SK-N-SH (cell line): Measurements from ENCODE around the gene KMO. TPM values are rescaled to one million over a fixed set of nuclear protein-coding genes. Genes with fewer than 3 reads are reported as not detected.

Experiments
- CTCF ChIA-PET: fragments of 300-600, 350-600 bp; formaldehyde crosslinking; extraction: SDS; loops from one replicate; lab custom pipeline; 2021; lab: Yijun Ruan, JAX
- POLR2A ChIA-PET: fragments of 350-600 bp; sonication (Branson Sonifier 250); formaldehyde crosslinking; extraction: SDS; loops from one replicate; lab custom pipeline; 2020; ENCODE audit warnings: antibody characterized with exemption, inconsistent platforms; lab: Yijun Ruan, JAX
- DNase-seq: peaks from one replicate; pipeline ENCODE4 v3.0.0; 2012
- H2AFZ ChIP-seq: fragments of 200-600 bp; sonication (generic); 2 replicates; pipeline ENCODE4 v1.8.1; 2016; ENCODE audit warnings: antibody characterized with exemption, mild to moderate bottlenecking, low read depth
- H3F3A ChIP-seq: fragments of 200-600 bp; sonication (generic); replicated peaks from 2 replicates; pipeline ENCODE3; 2016; ENCODE audit warnings: antibody characterized with exemption, mild to moderate bottlenecking; ENCODE audit not compliant: insufficient read depth
- H3K27ac ChIP-seq, 2 experiments: fragments of 200-500 bp in 1 of 2; fragments of 200-600 bp in 1 of 2; sonication (Bioruptor generic) in 1 of 2; sonication (generic), shearing (Covaris generic) in 1 of 2; 2 replicates each; pipeline versions ENCODE4 v1.5.1 to v1.6.1; 2014 to 2016; ENCODE audit warnings: low read depth in 2 of 2, inconsistent platforms in 1 of 2, low read length in 1 of 2, mild to moderate bottlenecking in 1 of 2, mixed read lengths in 1 of 2
- H3K27me3 ChIP-seq: fragments of 200-600 bp; sonication (generic), shearing (Covaris generic); 2 replicates; pipeline ENCODE4 v1.6.1; 2016; ENCODE audit warnings: mixed run types; ENCODE audit not compliant: insufficient read depth
- H3K36me3 ChIP-seq, 2 experiments: fragments of 200-500 bp in 1 of 2; fragments of 200-600 bp in 1 of 2; sonication (Bioruptor generic) in 1 of 2; sonication (generic) in 1 of 2; replicated peaks in 1 of 2; 2 replicates each; pipeline versions ENCODE3 to v1.5.1; 2014 to 2016; ENCODE audit warnings: low read length in 1 of 2, mild to moderate bottlenecking in 1 of 2; ENCODE audit not compliant: insufficient read depth in 2 of 2, control insufficient read depth in 1 of 2
- H3K4me1 ChIP-seq, 2 experiments: fragments of 200-500 bp in 1 of 2; fragments of 200-600 bp in 1 of 2; sonication (Bioruptor generic) in 1 of 2; sonication (generic), shearing (Covaris generic) in 1 of 2; 2 replicates each; pipeline versions ENCODE4 v1.5.1 to v1.6.1; 2014 to 2016; ENCODE audit warnings: low read depth in 1 of 2, low read length in 1 of 2, mixed run types in 1 of 2; ENCODE audit not compliant: insufficient read depth in 2 of 2, control insufficient read depth in 1 of 2
- H3K4me2 ChIP-seq: fragments of 200-600 bp; sonication (generic), shearing (Covaris generic); 2 replicates; pipeline ENCODE4 v1.6.1; 2017; ENCODE audit warnings: mixed run types
- H3K4me3 ChIP-seq, 2 experiments: fragments of 200-500 bp in 1 of 2; fragments of 200-600 bp in 1 of 2; sonication (Bioruptor generic) in 1 of 2; sonication (generic), shearing (Covaris generic) in 1 of 2; 2 replicates each; pipeline versions ENCODE4 v1.5.1 to v1.8.1; 2014 to 2016; ENCODE audit warnings: low read depth in 2 of 2, inconsistent platforms in 1 of 2, low read length in 1 of 2, mild to moderate bottlenecking in 1 of 2, mixed read lengths in 1 of 2, moderate library complexity in 1 of 2
- H3K79me2 ChIP-seq: fragments of 200-600 bp; sonication (generic); 2 replicates; pipeline ENCODE4 v1.8.1; 2017; ENCODE audit warnings: mild to moderate bottlenecking; ENCODE audit not compliant: insufficient read depth
- H3K9ac ChIP-seq: fragments of 200-600 bp; sonication (generic); 2 replicates; pipeline ENCODE4 v1.6.1; 2017; ENCODE audit warnings: mixed run types
- H3K9me2 ChIP-seq: fragments of 200-600 bp; sonication (generic); 2 replicates; pipeline ENCODE4 v1.6.1; 2017; ENCODE audit warnings: mixed run types
- H3K9me3 ChIP-seq: fragments of 200-600 bp; sonication (generic); 2 replicates; pipeline ENCODE4 v1.6.1; 2017; ENCODE audit warnings: mixed run types, mild to moderate bottlenecking, moderate library complexity
- H4K20me1 ChIP-seq: fragments of 200-600 bp; sonication (generic); 2 replicates; pipeline ENCODE4 v1.6.1; 2017; ENCODE audit warnings: mild to moderate bottlenecking, mixed run types; ENCODE audit not compliant: insufficient read depth
- CHD2 ChIP-seq: fragments of 150-350 bp; IDR thresholded peaks from 2 replicates; pipeline ENCODE4 v1.6.1; 2018; ENCODE audit warnings: low read length; ENCODE audit not compliant: partially characterized antibody
- FOXJ3 ChIP-seq: sonication (generic); formaldehyde crosslinking; IDR thresholded peaks from 2 replicates; pipeline ENCODE4 v1.5.1; 2020; ENCODE audit warnings: mild to moderate bottlenecking, missing genetic modification reagents
- FOXM1 ChIP-seq: IDR thresholded peaks from 2 replicates; pipeline ENCODE4 v1.4.0; 2012; ENCODE audit warnings: low read depth, mild to moderate bottlenecking
- GABPA ChIP-seq: IDR thresholded peaks from 2 replicates; pipeline ENCODE4 v1.4.0; 2012; ENCODE audit warnings: low read depth, mild to moderate bottlenecking
- JUND ChIP-seq: IDR thresholded peaks from 2 replicates; pipeline ENCODE4 v1.4.0; 2012
- MEF2A ChIP-seq: IDR thresholded peaks from 2 replicates; pipeline ENCODE4 v1.4.0; 2012; ENCODE audit warnings: low read depth, borderline replicate concordance
- MXI1 ChIP-seq: IDR thresholded peaks from 2 replicates; pipeline ENCODE4 v1.6.1; 2012; ENCODE audit warnings: mild to moderate bottlenecking, low read depth, low read length, improper control_type of control experiment
- NFIC ChIP-seq: IDR thresholded peaks from 2 replicates; pipeline ENCODE4 v1.4.0; 2012; ENCODE audit warnings: borderline replicate concordance
- NRF1 ChIP-seq: IDR thresholded peaks from 2 replicates; pipeline ENCODE4 v1.6.1; 2012; ENCODE audit warnings: low read depth, mild to moderate bottlenecking, low read length
- POLR2AphosphoS5 ChIP-seq: IDR thresholded peaks from 2 replicates; pipeline ENCODE4 v1.6.1; 2012; ENCODE audit warnings: low read depth, low read length
- RAD21 ChIP-seq: IDR thresholded peaks from 2 replicates; pipeline ENCODE4 v1.6.1; 2012; ENCODE audit warnings: mild to moderate bottlenecking, low read length
- RCOR1 ChIP-seq: fragments of 150-350 bp; IDR thresholded peaks from 2 replicates; pipeline ENCODE4 v1.6.1; 2017; ENCODE audit warnings: antibody characterized with exemption, low read length
- RFX5 ChIP-seq: IDR thresholded peaks from 2 replicates; pipeline ENCODE4 v1.6.1; 2012; ENCODE audit warnings: mild to moderate bottlenecking, improper control_type of control experiment, low read length
- RXRA ChIP-seq: IDR thresholded peaks from 2 replicates; pipeline ENCODE4 v1.4.0; 2012; ENCODE audit warnings: low read depth, mild to moderate bottlenecking, borderline replicate concordance
- SIN3A ChIP-seq: IDR thresholded peaks from 2 replicates; pipeline ENCODE4 v1.6.1; 2012; ENCODE audit warnings: low read depth, mild to moderate bottlenecking, low read length, moderate library complexity, borderline replicate concordance
- SMC3 ChIP-seq: IDR thresholded peaks from 2 replicates; pipeline ENCODE4 v1.6.1; 2012; ENCODE audit warnings: low read depth, low read length, improper control_type of control experiment
- TAF1 ChIP-seq: IDR thresholded peaks from 2 replicates; pipeline ENCODE4 v1.6.1; 2012; ENCODE audit warnings: low read depth, mild to moderate bottlenecking, low read length, moderate library complexity, borderline replicate concordance
- TCF12 ChIP-seq: IDR thresholded peaks from 2 replicates; pipeline ENCODE4 v1.4.0; 2012
- TEAD4 ChIP-seq: IDR thresholded peaks from 2 replicates; pipeline ENCODE4 v1.4.0; 2012; ENCODE audit warnings: mild to moderate bottlenecking, borderline replicate concordance; ENCODE audit not compliant: insufficient read depth
- WGBS: methylation state at CpG from one replicate; pipeline ENCODE4 v1.1.6; 2017; ENCODE audit warnings: low lambda C conversion rate; 5-methylcytosine and 5-hydroxymethylcytosine counted together
- polyA plus RNA-seq, 3 experiments: library from polyadenylated mRNA; depleted of rRNA; stranded (reverse); fragments of >200 nt; gene quantifications; 2 replicates each; pipeline ENCODE4 v1.2.3, GENCODE V29; 2012
- TF ChIP-seq, protein P1 (sequence below): IDR thresholded peaks from 2 replicates; pipeline ENCODE4 v1.4.0; 2012; ENCODE audit warnings: low read depth, borderline replicate concordance
- TF ChIP-seq, protein P2 (sequence below): fragments of 200-600 bp; sonication (generic); IDR thresholded peaks from 2 replicates; pipeline ENCODE4 v1.6.1; 2017; ENCODE audit warnings: antibody characterized with exemption, mild to moderate bottlenecking, moderate library complexity
- TF ChIP-seq, protein P3 (sequence below): fragments of 150-350 bp; IDR thresholded peaks from 2 replicates; pipeline ENCODE4 v1.6.1; 2017; ENCODE audit warnings: antibody characterized with exemption, low read length, low read depth, borderline replicate concordance
- TF ChIP-seq, protein P4 (sequence below): IDR thresholded peaks from 2 replicates; pipeline ENCODE4 v1.4.0; 2012; ENCODE audit warnings: low read depth
- TF ChIP-seq, protein P5 (sequence below): IDR thresholded peaks from 2 replicates; pipeline ENCODE4 v1.6.1; 2012; ENCODE audit warnings: mild to moderate bottlenecking, low read depth, low read length, moderate library complexity

KMO gene
- polyA plus RNA-seq, 1 of the 3 experiments (the other 2 are of a cell fraction), result not detected

DNA sequence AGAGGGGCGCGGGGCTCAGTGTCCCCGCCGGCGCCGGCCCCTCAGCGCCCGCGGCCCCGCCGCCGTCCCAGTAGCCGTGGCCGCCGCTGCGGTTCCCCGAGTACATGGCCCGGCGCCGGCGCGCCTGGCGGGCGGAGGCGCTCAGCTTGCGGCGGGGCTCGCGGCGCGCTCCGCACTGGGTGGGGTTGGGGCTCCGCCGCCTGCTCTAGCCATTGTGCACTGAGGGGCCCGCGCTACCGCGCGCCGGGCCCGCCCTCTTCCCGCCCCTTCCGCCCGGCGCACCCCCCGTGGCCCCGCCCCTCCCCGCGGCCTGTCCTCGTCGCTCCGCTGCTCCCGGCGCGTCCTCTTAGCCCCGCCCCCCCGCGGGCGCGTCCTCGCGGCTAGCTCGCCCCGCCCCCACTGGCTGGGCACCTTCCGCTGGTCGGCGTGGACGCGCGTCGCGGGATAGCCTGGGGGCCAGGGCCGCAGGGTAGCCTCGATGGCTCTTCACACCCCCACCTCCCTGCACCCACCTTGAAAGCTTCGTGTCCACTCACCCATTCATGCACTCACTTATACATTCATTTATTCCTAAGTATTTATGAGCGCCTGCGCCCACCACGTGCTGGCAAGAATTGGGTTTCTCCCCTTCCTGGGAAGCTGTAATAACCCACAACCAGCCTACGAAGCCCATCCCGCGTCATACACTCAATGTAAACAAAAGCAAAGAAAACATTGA is 108.1 kb downstream of the KMO start, which contains the start of the genes CHML and OPN3:
Gene CHML (minus strand): TSS at position 221 of the 718 bp plus-strand sequence. CDS start 4,603 bp downstream, outside the sequence.
Gene OPN3 (minus strand): TSS at position 221 of the 718 bp plus-strand sequence. CDS start 115 bp downstream, at position 106.
- Histone ChIP-seq H3K9me3 (no peaks in the 10 kb centered on the region), H3K27ac (peak within 1 kb of the TSS; percentile 46 to 82; a peak in 3 of 4 replicates), H3K36me3 (peaks cover 4 to 12% of the 10 kb centered on the region in 2 experiments), H3K9me2 (no peaks in the 10 kb centered on the region), H3K79me2 (peaks cover 35% of the 10 kb centered on the region), H3K4me2 (peak within 1 kb of the TSS; percentile 81), H3K9ac (peak within 1 kb of the TSS; percentile 86), H2AFZ (peak within 1 kb of the TSS; percentile 85), H3K4me3 (peak within 1 kb of the TSS; percentile 85 to 95), H3K27me3 (no peaks in the 10 kb centered on the region), H4K20me1 (no peaks in the 10 kb centered on the region), H3F3A (no peaks in the 10 kb centered on the region)
- WGBS, result 31% methylated on average over 17 of the region's 81 CpGs
- CTCF ChIA-PET, result interaction anchor here (0.6 to 1.9 kb wide), 4 partner anchors 10 to 29 kb away, joined by 3 to 7 read pairs (median 3); no protein-coding TSS in a partner anchor
- peak; percentile 99 for DNase-seq
- TF ChIP-seq MXI1 (0 out of 2 replicates have a peak, but pooled peaks have one; percentile 18), NRF1 (peak; percentile 28; the same call in 1 of the 2 replicates), GABPA (peak; percentile 21; the same call in 1 of the 2 replicates), FOXJ3 (CRISPR knock-in tag) (no peak), CHD2 (peak; percentile 64), MEF2A (no peak), TEAD4 (no peak), POLR2AphosphoS5 (0 out of 2 replicates have a peak, but pooled peaks have one; percentile 39), TAF1 (peak; percentile 82; the same call in 1 of the 2 replicates), TCF12 (no peak), RXRA (no peak), RAD21 (no peak), RFX5 (no peak), SMC3 (no peak), SIN3A (peak; percentile 50; the same call in 1 of the 2 replicates), RCOR1 (no peak), FOXM1 (no peak), NFIC (no peak), JUND (no peak)
- TF ChIP-seq, protein P1, sequence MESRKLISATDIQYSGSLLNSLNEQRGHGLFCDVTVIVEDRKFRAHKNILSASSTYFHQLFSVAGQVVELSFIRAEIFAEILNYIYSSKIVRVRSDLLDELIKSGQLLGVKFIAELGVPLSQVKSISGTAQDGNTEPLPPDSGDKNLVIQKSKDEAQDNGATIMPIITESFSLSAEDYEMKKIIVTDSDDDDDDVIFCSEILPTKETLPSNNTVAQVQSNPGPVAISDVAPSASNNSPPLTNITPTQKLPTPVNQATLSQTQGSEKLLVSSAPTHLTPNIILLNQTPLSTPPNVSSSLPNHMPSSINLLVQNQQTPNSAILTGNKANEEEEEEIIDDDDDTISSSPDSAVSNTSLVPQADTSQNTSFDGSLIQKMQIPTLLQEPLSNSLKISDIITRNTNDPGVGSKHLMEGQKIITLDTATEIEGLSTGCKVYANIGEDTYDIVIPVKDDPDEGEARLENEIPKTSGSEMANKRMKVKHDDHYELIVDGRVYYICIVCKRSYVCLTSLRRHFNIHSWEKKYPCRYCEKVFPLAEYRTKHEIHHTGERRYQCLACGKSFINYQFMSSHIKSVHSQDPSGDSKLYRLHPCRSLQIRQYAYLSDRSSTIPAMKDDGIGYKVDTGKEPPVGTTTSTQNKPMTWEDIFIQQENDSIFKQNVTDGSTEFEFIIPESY, result no peak
- TF ChIP-seq, protein P2, sequence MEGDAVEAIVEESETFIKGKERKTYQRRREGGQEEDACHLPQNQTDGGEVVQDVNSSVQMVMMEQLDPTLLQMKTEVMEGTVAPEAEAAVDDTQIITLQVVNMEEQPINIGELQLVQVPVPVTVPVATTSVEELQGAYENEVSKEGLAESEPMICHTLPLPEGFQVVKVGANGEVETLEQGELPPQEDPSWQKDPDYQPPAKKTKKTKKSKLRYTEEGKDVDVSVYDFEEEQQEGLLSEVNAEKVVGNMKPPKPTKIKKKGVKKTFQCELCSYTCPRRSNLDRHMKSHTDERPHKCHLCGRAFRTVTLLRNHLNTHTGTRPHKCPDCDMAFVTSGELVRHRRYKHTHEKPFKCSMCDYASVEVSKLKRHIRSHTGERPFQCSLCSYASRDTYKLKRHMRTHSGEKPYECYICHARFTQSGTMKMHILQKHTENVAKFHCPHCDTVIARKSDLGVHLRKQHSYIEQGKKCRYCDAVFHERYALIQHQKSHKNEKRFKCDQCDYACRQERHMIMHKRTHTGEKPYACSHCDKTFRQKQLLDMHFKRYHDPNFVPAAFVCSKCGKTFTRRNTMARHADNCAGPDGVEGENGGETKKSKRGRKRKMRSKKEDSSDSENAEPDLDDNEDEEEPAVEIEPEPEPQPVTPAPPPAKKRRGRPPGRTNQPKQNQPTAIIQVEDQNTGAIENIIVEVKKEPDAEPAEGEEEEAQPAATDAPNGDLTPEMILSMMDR, result no peak
- TF ChIP-seq, protein P3, sequence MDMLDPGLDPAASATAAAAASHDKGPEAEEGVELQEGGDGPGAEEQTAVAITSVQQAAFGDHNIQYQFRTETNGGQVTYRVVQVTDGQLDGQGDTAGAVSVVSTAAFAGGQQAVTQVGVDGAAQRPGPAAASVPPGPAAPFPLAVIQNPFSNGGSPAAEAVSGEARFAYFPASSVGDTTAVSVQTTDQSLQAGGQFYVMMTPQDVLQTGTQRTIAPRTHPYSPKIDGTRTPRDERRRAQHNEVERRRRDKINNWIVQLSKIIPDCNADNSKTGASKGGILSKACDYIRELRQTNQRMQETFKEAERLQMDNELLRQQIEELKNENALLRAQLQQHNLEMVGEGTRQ, result no peak
- TF ChIP-seq, protein P4, sequence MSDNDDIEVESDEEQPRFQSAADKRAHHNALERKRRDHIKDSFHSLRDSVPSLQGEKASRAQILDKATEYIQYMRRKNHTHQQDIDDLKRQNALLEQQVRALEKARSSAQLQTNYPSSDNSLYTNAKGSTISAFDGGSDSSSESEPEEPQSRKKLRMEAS, result 0 out of 2 replicates have a peak, but pooled peaks have one; percentile 31
- TF ChIP-seq, protein P5, sequence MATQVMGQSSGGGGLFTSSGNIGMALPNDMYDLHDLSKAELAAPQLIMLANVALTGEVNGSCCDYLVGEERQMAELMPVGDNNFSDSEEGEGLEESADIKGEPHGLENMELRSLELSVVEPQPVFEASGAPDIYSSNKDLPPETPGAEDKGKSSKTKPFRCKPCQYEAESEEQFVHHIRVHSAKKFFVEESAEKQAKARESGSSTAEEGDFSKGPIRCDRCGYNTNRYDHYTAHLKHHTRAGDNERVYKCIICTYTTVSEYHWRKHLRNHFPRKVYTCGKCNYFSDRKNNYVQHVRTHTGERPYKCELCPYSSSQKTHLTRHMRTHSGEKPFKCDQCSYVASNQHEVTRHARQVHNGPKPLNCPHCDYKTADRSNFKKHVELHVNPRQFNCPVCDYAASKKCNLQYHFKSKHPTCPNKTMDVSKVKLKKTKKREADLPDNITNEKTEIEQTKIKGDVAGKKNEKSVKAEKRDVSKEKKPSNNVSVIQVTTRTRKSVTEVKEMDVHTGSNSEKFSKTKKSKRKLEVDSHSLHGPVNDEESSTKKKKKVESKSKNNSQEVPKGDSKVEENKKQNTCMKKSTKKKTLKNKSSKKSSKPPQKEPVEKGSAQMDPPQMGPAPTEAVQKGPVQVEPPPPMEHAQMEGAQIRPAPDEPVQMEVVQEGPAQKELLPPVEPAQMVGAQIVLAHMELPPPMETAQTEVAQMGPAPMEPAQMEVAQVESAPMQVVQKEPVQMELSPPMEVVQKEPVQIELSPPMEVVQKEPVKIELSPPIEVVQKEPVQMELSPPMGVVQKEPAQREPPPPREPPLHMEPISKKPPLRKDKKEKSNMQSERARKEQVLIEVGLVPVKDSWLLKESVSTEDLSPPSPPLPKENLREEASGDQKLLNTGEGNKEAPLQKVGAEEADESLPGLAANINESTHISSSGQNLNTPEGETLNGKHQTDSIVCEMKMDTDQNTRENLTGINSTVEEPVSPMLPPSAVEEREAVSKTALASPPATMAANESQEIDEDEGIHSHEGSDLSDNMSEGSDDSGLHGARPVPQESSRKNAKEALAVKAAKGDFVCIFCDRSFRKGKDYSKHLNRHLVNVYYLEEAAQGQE, result no peak
- TF ChIP-seq, all 33 proteins: peak for 8
- peaks cover 11 to 23% of the 10 kb centered on the region in 2 experiments for H3K4me1 ChIP-seq
- POLR2A ChIA-PET, result interaction anchor here (0.8 to 1.0 kb wide), 2 partner anchors 28 to 1131 kb away, joined by 3 read pairs; no protein-coding TSS in a partner anchor
